T-helper 2 cell (primary cell): ENCODE measurements around the gene ATP1A4.

Source experiments
- DNase-seq, 5 experiments: peaks; one replicate each; pipeline versions ENCODE4 v3.0.0 to v3.0.0-alpha.2; 2012 to 2022

ATP1A4 gene

DNA sequence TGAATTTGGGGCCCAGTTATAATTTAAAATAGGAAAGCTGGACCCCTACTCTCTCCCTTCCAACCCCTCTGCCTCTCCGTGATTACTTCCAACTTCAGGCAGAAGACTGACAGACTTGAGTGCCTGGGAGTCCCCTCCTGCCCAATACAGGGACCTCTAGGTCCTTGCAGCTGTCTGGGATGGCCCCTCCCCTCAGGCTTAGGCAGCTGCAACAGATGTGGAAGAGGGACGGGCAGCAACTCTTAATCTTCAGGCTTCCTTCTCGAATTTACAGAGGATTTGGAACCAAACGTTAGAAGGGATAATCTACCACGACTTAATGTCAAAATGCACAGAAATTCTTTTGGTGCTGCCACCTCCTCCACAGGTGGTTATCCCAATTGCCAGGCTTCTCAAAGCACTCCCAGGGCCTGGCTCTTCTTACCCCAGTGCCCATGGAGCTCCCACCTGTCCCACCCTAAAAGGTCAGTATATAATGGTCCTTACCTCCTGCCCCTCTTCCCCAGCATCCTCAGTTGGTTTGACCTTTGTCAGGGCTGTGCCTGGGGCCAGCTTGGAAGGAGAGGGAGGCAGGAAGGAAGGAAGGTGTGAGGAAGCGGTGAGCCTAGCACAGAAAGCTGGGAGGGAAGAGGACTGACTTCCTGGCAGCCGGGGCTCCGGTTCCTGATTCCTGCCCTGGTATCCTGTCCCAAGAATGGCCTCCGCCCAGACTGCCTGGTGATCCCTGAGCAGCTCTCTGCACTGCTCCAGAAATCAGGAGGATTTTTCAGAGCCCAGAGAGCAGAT, 56.6 kb downstream of the ATP1A4 start:
- DNase-seq = no peak

DNA sequence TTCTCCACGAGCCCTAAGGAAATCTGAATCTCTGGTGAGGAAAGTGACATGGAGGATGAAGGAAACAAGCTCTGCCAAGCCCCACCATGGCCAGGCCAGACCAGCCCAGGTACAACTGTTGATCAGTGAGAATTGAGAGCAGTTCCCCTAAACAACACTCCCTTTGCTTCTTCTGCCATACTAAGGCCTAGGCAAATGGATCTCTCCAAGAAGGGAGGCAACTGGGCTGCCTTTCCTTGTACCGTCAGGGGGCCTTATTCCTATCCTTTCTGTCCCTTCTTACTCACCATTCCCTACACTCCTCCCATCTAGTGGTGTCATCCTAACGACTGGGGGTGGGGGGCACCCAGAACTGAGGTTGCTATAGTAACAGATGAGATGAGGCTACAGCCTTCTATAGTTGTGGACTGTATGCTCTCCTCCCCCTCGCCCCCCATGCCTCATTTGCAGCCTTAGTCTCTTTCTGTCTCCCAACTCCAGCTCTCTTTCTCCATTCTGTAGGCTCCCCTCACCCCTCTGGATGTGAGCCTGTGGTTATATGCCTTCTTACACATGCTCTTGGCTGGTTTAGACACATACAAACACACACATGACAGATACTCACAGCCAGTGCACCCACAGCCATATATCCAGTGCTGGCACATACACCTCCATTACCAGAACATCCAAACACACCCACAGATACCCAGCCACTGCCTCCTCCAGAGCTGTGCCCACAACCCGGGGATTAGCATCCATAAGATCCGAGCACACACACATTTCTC, 57.3 kb downstream of the ATP1A4 start:
- no peak for DNase-seq

DNA sequence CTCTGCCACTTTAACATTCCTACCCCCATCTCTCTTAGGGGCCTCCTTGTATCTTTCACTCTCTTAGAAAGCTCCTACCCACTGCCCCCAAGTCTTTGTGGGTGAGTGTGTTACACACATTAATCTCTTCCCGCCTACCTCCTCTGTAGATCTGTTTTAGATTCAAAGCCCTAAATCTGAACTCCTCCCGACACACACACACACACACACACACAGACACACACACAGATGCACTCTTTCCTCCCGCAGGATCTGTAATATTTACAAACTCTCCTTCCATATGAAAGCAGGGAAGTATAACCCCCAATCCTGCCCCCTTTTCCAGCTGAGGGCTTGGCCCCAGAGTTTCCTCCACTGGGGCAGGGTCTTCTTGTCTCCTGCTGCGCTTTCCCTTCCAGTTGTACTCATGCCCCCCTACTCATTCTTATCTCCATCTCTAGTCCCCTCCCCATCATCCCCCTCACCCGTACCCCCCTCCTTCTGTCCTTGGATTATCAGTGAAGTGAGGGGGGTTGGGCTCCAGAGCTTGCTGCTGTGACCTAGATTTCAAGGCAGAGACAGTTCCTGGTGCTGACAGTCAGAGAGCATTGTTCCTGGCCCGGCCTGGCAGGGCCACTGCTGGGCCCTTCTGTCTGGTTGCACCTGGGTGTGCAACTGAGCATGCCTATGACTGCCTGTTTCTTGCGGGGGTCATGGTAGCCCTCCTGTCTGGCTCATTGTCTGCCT, 58.1 kb downstream of the ATP1A4 start:
- DNase-seq = no peak

GRCh38 chr1:160210561-160210960, 59.2 kb downstream of the ATP1A4 start:
- no peak for DNase-seq

- DNase-seq = no peak
These were observed 59.8 kb downstream of the ATP1A4 start for GRCh38 chr1:160211046-160211790.

GRCh38 chr1:160214481-160215140, 63.2 kb downstream of the ATP1A4 start:
- no peak for DNase-seq

- DNase-seq = no peak
These were observed 64.9 kb downstream of the ATP1A4 start for GRCh38 chr1:160216301-160216700.

- no peak for DNase-seq
These were observed 66.2 kb downstream of the ATP1A4 start for GRCh38 chr1:160217481-160218051.

DNA sequence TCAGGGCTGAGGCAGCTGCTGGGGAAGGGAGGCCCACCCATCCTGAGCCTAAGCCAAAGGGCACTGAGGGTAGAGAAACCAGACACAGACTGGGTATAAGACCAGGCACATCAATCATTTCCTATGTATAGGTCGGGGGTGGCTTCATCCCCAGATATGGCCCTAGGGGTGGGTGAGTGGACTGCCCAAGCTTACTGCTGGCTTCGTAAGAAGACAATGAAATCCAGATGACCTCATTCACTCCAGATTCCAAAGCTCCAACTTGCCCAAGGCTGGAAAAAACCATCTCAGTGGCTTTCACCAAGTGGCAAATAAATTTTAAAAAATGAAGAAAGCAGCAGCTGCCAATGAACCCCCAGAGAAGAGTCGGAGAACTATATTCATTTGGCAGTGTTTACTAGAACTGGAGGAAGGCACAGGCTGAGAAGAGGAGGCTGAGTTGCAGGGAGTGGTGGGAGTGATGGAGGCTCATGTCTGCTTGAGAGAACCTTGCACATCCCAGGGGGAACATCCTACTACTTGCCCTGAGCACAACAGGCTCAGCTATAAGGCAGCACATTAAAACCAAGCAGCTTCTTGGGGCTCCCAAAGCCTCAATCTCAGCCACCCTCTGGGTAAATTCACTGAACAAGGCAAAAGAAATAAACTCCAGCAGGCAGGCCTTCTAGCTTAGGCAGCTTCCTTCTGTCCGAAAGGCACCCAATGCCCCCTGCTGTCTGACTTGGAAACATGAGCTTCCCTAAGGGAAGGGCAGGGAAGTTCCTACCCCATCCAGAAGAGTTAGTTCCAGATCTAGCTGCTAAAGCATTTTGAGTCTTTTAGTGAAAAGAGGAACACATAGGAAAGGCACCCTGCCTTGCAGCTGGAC, 67.9 kb downstream of the ATP1A4 start:
- no peak for DNase-seq

DNA sequence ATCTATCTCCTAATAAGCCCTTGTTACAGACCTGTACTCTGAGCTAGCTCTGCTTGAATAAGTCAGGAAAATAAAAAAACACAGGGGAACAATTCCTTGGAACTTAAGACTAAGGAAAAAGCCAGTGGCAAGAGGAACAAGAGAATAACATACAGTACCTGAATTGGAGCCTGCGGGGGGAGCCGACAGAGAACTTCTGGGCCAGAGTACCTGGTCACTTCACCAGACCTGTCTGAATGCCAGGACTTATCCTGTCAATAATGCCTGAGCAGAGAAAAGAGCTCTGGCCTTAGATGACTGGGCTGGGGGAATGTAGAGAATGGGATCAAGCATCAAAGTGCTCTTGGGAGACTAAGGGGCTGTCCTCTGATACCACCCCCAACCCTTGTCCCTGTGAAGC, 68.9 kb downstream of the ATP1A4 start:
- DNase-seq = no peak

- no peak for DNase-seq
These were observed 69.7 kb downstream of the ATP1A4 start for GRCh38 chr1:160221089-160221488.

DNA sequence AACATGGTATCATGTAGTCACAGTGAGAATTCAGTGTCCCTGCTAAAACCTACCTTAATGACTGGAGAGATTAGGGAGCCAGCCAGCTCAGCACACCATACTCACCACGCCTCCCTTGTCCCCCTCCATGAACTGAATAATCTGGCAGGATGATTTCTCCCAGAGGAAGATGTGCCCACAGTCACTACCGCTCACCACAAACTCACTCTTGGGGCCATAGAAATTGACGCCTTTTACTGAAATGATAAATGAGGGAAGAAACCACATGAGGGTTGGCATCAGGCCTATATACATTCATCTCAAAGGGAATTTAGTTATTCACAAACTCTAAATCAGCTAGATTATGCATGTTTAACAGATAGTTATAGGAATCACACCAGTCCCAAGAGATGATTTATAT, 71.1 kb downstream of the ATP1A4 start:
- no peak for DNase-seq

GRCh38 chr1:160224606-160225005, 73.2 kb downstream of the ATP1A4 start:
- DNase-seq = no peak

DNA sequence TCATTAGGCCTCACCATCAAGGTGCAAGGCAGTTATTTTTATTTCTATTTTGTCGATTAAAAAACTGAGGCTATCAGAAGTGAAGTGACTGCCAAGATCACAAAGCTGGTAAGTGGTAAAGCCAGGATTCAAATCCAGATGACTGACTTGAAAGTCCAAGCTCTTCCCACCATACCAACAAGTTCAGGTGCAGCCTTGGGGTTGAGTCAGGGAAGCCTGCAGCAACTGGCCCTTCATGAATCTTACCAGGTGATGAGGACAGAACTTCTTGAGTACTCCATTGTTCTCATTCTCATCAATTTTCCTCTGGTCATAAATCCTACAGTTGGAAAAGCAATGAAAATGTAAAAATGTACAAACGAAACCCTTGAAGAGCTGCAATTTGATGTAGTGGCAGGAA, 73.9 kb downstream of the ATP1A4 start:
- DNase-seq = no peak

GRCh38 chr1:160226623-160227022, 75.2 kb downstream of the ATP1A4 start:
- no peak for DNase-seq

GRCh38 chr1:160227034-160227433, 75.6 kb downstream of the ATP1A4 start:
- no peak for DNase-seq

DNA sequence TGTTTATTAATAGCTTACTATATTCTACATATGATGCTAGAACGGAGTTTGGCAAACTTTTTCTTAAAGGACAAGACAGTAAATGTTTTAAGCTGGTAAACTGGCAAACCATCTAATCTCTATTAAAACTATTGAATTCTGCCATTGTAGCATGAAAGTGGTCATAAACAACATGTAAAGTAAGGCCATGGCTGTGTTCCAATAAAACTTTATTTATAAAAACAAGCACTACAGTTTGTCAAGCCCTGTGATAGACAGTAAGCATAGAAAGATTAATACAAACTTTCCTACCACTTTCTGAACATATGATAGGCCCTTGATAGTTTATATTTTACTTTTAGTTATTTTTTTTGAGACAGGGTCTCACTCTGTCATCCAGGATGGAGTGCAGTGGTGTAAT, 76.2 kb downstream of the ATP1A4 start:
- DNase-seq = no peak

DNA sequence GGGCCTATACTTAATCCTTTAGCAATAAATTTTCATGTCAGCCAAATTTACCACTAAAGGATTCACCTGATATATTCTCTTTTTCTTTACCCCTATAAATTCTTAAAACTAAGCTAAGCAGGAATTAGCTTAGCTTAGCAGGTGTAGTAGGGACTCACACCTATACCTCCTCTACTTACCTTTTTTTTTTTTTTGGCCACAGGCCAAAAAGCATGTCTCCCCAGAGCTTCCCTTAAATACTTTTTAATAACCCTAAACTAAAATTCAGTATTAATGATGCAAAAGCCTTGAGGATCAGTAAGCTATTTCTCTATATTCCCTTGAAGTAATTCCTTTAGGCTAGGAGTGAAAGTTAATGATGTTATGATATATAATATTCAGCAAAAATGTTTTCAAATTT, 77.0 kb downstream of the ATP1A4 start:
- DNase-seq = no peak

DNA sequence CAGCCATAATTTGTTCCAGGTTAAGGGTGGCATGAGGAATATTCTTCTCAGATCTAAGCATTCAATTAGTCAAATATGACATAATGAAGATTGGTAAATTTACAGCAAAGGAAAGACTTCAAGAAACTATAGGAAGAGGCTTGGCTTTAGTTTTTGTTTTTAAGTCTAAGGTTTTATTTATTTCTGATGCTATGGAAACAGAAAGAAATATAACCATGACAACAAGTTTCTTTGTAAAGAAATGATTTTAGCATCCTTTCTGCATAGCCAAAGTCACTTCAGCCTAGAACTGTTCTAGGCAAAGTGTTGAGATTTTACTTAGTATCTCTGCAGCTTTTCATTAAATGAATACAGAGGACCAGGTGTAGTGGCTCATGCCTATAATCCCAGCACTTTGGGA, 81.5 kb downstream of the ATP1A4 start:
- DNase-seq = no peak
